ENCODE measurements around the gene CGB1.

DNA sequence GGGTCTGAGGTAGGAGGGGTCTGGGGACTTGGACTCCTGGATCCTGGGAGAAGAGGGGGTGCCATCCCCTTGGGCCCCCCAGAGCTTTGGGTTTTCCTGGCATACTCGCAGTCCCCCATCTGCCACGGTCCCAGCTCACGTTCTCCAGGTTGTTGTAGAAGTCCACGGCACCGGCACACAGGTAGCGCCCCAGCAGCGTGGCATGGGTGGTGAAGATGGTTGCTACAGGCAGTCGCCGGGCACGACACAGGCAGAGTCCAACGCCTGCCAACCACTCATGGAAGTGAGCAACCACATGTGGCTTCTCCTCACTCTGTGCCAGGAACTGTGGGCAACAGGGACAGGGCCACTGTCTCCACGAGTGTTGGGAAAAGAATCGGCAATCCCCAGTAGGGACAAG lies 51.0 kb downstream of the CGB1 start:
- TF ChIP-seq, protein P1, sequence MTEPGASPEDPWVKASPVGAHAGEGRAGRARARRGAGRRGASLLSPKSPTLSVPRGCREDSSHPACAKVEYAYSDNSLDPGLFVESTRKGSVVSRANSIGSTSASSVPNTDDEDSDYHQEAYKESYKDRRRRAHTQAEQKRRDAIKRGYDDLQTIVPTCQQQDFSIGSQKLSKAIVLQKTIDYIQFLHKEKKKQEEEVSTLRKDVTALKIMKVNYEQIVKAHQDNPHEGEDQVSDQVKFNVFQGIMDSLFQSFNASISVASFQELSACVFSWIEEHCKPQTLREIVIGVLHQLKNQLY (CRISPR knock-in tag; IDR thresholded peaks at IDR 0.05), result no peak
- TF ChIP-seq, protein P2, sequence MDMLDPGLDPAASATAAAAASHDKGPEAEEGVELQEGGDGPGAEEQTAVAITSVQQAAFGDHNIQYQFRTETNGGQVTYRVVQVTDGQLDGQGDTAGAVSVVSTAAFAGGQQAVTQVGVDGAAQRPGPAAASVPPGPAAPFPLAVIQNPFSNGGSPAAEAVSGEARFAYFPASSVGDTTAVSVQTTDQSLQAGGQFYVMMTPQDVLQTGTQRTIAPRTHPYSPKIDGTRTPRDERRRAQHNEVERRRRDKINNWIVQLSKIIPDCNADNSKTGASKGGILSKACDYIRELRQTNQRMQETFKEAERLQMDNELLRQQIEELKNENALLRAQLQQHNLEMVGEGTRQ (CRISPR knock-in tag; IDR thresholded peaks at IDR 0.05), result no peak
- TF ChIP-seq, protein P3, sequence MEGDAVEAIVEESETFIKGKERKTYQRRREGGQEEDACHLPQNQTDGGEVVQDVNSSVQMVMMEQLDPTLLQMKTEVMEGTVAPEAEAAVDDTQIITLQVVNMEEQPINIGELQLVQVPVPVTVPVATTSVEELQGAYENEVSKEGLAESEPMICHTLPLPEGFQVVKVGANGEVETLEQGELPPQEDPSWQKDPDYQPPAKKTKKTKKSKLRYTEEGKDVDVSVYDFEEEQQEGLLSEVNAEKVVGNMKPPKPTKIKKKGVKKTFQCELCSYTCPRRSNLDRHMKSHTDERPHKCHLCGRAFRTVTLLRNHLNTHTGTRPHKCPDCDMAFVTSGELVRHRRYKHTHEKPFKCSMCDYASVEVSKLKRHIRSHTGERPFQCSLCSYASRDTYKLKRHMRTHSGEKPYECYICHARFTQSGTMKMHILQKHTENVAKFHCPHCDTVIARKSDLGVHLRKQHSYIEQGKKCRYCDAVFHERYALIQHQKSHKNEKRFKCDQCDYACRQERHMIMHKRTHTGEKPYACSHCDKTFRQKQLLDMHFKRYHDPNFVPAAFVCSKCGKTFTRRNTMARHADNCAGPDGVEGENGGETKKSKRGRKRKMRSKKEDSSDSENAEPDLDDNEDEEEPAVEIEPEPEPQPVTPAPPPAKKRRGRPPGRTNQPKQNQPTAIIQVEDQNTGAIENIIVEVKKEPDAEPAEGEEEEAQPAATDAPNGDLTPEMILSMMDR (IDR thresholded peaks at IDR 0.05), result no peak
- no peak for TF ChIP-seq IRF2 (CRISPR knock-in tag; IDR thresholded peaks at IDR 0.05; ENCODE audit: borderline replicate concordance, low read depth)

All from WTC11 (cell line).